ENCODE measurements around the gene BLNK. TPM values are rescaled to one million over a fixed set of nuclear protein-coding genes. Genes with fewer than 3 reads are reported as not detected.

Gene BLNK
- total RNA-seq, 6 experiments from 2014 or later, result not detected

GRCh38 chr10:96266118-96266770, 5.1 kb downstream of the BLNK start:
- TF ChIP-seq CTCF (IDR thresholded peaks at IDR 0.05), result no peak
- Mint-ChIP-seq H3K27ac (no peak overlapping the region), H3K36me3 (ENCODE audit: low read depth) (no peaks in the 10 kb centered on the region), H3K4me1 (ENCODE audit: low read depth) (no peaks in the 10 kb centered on the region), H3K9me3 (no peaks in the 10 kb centered on the region), H3K4me3 (no peak overlapping the region), H3K27me3 (ENCODE audit: insufficient read depth) (peaks cover 1% of the 10 kb centered on the region)
- no peak for DNase-seq

GRCh38 chr10:96264938-96265337, 6.4 kb downstream of the BLNK start:
- no peak for DNase-seq
- Mint-ChIP-seq H3K27me3 (ENCODE audit: insufficient read depth) (peaks cover 1% of the 10 kb centered on the region), H3K4me1 (ENCODE audit: low read depth) (no peaks in the 10 kb centered on the region)

GRCh38 chr10:96263669-96264068, 7.7 kb downstream of the BLNK start:
- no peaks in the 10 kb centered on the region for H3K4me1 Mint-ChIP-seq (ENCODE audit: low read depth)
- H3K4me3 Mint-ChIP-seq, result no peak overlapping the region
- peaks cover 1% of the 10 kb centered on the region for H3K27me3 Mint-ChIP-seq (ENCODE audit: insufficient read depth)
- H3K9me3 Mint-ChIP-seq, result no peaks in the 10 kb centered on the region
- no peak for DNase-seq
- no peak overlapping the region for H3K27ac Mint-ChIP-seq
- no peak for TF ChIP-seq CTCF (IDR thresholded peaks at IDR 0.05)
- H3K36me3 Mint-ChIP-seq (ENCODE audit: low read depth), result no peaks in the 10 kb centered on the region

More at GRCh38 chr10:96264938-96265337, 6.4 kb downstream of the BLNK start:
- H3K4me3 Mint-ChIP-seq, result no peak overlapping the region
- no peak overlapping the region for H3K27ac Mint-ChIP-seq
- no peak for TF ChIP-seq CTCF (IDR thresholded peaks at IDR 0.05)
- no peaks in the 10 kb centered on the region for H3K36me3 Mint-ChIP-seq (ENCODE audit: low read depth)
- no peaks in the 10 kb centered on the region for H3K9me3 Mint-ChIP-seq

GRCh38 chr10:96263176-96263575, 8.2 kb downstream of the BLNK start:
- Mint-ChIP-seq H3K4me3 (no peak overlapping the region), H3K4me1 (ENCODE audit: low read depth) (no peaks in the 10 kb centered on the region), H3K27me3 (ENCODE audit: insufficient read depth) (peaks cover 1% of the 10 kb centered on the region), H3K36me3 (ENCODE audit: low read depth) (no peaks in the 10 kb centered on the region), H3K9me3 (no peaks in the 10 kb centered on the region), H3K27ac (no peak overlapping the region)
- DNase-seq, result no peak
- no peak for TF ChIP-seq CTCF (IDR thresholded peaks at IDR 0.05)

GRCh38 chr10:96261930-96262329, 9.4 kb downstream of the BLNK start:
- Mint-ChIP-seq H3K27ac (no peak overlapping the region), H3K4me3 (no peak overlapping the region)

More at GRCh38 chr10:96261930-96262329, 9.4 kb downstream of the BLNK start:
- peaks cover 3% of the 10 kb centered on the region for H3K27me3 Mint-ChIP-seq (ENCODE audit: insufficient read depth)
- no peaks in the 10 kb centered on the region for H3K4me1 Mint-ChIP-seq (ENCODE audit: low read depth)
- no peaks in the 10 kb centered on the region for H3K9me3 Mint-ChIP-seq
- TF ChIP-seq CTCF (IDR thresholded peaks at IDR 0.05), result no peak
- no peaks in the 10 kb centered on the region for H3K36me3 Mint-ChIP-seq (ENCODE audit: low read depth)
- DNase-seq, result no peak
